ENCODE measurements around the gene PHF2.

GRCh38 chr9:93624431-93624834 lies 48.0 kb downstream of the PHF2 start:
- TF ChIP-seq CTCF (IDR thresholded peaks at IDR 0.05) (no peak), EZH2 (IDR thresholded peaks at IDR 0.05; ENCODE audit: borderline replicate concordance, insufficient read depth, low read depth, low read length, poor library complexity, severe bottlenecking) (no peak)
